ENCODE results near the gene VEGFC.

GRCh38 chr4:176718881-176719280, 73.8 kb downstream of the VEGFC start:
- TF ChIP-seq CTCF (optimal IDR thresholded peaks at IDR 0.05 in 1 of 3, IDR thresholded peaks at IDR 0.05 in 1 of 3, conservative IDR thresholded peaks at IDR 0.05 in 1 of 3; ENCODE audit: extremely low read depth in 1 of 3, insufficient read depth in 2 of 3, low read length in 3 of 3) (no peak), EZH2 (IDR thresholded peaks at IDR 0.05; ENCODE audit: low read length) (no peak)

Data from keratinocyte (primary cell).